GM19324 (cell line): Measurements from ENCODE around the gene AIFM2.

Source experiments
- ATAC-seq: cut with Tn5 transposase; IDR thresholded peaks from one replicate; pipeline ENCODE4 v1.9.1; 2021; ENCODE audit warnings: mild to moderate bottlenecking, moderate library complexity; ENCODE audit not compliant: unreplicated experiment, low FRiP score

The AIFM2 gene

DNA sequence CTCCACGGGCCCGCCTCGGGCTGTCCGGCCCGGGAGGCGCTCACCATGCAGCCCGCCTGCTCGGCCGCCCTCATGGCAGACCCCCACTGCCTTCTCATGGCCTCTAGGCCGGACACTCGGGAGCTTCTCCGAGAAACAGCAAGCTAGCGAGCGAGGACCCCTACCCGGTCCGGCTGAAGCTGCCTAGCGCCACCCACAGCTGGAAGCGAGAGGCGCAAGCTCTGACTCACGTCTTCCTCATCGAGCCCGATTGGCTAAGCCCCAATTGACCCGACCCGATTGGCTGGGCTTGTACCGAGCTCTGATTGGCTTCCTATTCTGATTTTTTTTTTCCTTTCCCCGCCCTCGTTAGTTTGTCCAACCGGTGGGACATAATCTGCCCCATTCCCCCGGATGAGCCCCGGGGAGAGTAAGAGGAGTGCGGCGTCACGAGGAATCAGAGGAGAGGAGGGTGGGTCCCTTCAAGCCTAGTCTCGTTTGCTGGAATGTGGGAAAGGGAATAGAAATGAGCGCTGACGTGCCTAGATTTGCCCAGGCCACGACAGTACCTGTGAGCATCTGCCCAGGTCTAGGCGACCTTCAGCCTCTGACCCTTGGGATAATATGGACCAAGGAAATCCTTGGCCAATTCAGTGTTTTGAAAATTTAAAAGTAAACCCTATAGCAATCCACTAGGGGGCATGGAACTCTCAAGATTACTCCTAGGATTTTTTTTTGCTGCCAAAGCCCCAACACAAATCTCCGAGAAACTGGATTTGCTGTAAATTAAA is 14.0 kb upstream of the AIFM2 start, which contains the start of gene TYSND1:
TSS of gene TYSND1 (minus strand) at position 212 of the 770 bp plus-strand sequence. CDS start at position 98, 114 bp downstream.
- peak; percentile 91 for ATAC-seq

DNA sequence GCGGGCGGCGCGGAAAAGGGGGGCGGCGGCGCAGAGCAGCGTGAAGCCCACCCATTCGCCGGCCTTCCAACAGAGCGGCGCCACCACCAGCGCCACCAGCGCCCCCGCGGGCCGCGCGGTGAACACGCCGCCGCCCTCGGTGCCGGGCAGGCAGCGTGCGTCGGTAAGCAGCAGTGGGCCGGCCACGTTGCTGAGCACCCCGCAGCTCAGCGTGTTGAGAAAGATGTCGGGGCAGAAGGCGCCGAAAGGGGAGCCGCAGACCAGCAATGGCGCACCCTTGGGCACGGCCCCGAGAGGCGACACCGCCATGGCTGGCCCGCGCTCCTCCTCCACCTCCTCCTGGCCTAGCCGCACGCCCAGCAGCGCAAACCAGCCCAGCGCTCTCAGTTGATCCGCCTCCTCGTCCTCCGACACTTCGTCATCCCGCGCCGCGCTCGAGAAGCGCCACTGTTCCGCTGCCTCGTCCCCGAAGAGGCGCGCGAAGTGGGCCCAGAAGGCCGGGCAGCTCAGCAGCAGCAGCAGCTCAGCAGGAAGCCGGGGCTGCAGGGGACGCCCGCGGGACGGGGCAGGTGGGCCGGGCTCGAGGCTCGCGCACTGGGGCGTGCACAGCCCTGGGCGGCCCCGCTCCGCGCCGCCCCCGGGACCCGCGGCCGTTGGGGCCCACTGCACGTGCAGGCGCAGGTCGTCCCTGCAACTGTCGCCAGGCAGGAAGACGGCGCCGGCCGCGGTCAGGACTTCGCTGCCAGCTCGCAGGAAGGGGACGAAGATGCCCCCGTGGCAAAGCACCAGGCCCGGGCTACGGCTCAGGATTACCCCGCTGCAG is 13.3 kb upstream of the AIFM2 start:
- peak; percentile 52 for ATAC-seq

DNA sequence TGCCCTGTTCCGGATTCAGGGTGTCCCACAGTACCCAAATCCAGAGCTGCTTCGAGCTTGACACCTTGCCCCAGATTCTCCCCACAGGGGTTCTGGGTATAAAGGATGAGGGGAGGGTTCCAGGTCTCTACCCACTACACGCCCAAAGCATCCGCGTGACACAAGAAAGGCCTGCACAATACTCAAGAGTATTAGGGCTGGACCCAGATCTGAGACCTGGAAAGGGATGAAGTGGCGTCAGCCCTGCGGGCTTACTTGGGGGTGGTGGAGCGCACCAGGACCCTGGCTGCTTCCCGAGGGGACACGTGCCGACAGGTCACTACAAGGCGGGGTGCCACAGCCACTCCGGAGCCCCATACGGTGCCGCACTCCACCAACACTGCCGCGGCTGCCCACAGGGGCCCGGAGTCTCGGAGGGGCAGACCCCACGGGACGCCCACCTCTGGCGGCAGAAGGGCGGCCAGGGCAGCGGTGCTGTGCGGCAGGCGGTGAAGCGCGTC is 12.6 kb upstream of the AIFM2 start:
- ATAC-seq = peak; percentile 13

DNA sequence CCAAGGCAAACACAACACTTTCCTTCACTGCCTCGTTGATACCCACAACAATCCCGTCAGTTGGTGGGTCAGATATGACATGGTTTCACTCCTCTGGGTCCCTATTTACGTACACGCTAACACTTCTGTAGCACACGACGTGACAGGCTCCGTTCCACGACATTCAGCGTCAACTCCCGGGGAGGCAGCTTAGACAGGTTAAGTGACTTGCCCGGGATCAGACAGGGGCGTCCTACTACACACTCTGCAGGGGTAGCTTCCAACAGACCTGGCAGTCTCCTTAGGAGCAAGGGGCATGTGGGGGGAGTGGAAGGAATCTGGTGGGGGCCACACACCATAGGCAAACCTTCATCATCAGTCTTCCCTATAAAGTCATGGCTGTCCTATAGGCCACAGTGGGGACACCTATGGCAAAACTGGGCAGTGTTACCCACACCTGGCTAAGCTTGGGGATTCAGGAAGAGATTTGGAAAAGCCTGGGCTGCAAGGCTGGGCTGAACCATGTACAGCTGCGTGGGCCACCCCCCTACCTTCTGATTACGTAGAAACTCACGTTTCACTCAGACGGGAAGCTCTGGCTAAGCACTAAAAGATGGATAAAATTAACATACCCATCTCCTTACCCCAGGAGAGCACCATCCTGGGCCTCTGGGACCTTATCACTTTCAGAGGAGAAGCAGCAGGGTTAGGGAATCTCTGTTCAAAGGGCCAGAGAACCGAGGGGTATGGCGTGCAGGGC is 11.9 kb upstream of the AIFM2 start:
- ATAC-seq = no peak

DNA sequence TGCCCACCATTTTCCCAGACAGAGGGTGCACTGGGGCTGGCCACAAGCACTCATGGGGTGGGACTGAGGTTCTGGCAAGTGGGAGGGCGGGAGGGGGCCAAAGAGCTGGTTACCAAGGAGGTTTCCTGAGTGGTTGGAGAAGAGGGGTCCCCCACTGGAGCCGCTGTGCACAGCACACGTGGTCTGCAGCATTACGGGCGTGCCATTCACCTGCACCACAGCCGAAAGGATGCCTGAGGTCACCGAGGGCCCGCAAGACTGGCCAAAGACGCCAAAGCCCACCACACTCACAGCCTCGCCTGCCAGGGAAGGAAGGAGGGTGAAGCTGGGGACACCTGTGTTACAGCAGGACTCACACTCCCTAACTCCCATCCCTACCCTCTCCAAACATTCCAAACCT is 9.9 kb upstream of the AIFM2 start:
- ATAC-seq = no peak

DNA sequence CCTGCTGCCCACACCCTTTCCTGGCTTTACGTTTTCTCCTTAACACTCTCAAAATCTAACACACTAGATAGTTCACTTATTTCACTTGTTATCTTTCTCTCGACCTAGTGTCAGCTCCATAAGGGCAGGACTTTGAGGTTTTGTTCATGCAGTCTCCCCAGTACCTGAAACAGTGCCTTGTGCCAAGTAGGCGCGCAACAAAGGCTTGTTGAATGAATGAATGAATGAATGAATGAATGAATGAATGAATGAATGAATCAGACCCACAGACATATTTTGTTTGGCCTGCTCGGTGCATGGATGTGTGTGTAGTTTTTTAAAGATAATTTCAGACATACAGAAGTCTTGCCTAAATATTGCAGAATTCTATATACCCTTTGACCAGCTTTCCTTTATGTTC is 7.7 kb upstream of the AIFM2 start:
- ATAC-seq = no peak

DNA sequence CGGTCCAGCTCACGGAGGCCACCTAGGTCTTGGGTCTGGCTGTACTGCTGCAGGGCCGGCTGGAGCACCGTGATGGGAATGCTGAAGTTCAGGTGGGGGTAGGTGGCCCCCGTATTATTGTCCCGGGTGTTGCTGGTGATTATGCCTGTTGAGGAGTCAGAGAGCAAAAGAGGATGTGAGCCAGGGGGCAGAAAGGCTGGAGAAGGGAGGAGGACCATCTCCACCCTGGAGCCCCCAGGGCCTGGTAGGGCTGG is 7.3 kb upstream of the AIFM2 start:
- no peak for ATAC-seq

DNA sequence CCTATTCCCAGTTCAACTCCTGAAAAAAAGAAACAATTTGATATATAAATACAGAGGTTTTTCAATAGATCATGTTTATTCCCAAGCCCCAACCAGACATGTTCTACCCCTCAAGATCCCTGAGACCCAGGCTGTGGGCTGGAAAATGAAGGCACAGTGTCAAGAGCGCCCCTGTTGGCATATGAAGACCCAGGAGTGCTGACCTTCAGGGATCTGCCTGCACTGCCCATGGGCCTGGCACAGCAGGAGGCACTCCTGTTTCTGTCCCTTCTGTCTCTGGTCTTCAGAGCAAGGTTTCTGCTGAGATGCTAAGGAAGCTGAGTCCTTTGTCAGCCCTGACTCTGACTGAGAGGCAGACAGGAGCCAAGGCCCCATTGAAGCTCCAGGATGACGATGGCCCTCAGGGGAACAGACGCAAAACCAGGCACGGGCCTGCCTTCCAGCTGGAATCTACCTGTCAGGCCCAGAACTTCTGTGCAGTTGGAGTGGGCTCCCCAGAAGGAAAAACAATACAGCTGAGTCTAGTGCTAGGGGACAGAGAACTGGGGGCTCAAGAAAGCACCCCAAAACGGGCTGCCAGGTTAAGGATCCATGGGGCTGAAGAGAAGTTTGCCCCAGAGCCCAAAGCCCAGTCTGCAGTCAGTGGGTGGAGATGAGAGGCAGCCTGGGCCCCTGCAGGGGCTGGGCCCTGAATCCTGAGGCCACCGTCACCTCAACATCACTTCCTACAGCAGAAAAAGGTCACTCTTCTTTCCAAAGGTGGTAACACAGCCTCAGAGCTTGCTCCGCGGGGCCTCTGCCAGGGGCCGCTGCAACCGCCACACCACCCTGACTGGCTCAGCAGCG is 6.7 kb upstream of the AIFM2 start:
- no peak for ATAC-seq

DNA sequence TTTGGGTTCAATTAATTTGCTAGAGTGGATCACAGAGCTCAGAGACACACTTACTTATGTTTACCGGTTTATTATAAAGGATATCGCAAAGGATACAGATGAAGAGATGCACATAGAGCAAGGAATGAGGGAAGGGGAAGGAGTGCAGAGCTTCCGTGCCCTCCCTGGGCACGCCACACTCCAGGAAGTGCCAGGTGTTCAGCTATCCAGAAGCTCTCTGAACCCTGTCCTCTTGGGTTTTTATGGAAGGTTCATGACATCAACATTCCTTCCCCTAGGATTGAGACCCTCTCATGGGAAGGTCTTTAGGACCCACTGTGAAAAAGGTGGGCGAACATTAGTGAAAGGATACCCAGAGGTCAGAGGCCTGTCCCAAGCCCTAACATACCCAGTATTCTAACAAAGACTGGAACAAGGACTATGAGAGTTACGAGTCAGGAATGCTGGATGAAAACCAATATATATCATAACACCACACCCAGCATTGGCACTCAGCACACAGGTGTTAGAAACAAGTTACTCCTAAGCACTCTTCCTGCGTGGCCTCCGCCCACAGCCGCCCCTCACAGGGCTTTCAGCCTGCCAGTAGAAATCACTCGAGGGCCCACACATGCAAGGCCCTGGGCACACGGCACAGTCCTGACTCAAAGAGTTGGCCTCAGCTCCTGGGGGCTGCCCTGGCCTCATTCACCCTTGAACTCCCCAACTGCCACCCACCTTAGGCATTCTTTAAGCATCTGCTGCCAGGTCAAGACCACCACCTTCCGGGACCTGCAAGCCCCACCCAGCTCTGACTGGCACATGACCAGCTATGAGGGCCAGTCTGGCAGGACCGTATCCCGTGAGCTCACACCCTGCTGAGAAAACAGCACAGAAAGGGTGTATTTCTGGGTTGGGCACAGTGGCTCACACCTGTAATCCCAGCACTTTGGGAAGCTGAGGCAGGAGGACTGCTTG is 5.6 kb upstream of the AIFM2 start:
- no peak for ATAC-seq

DNA sequence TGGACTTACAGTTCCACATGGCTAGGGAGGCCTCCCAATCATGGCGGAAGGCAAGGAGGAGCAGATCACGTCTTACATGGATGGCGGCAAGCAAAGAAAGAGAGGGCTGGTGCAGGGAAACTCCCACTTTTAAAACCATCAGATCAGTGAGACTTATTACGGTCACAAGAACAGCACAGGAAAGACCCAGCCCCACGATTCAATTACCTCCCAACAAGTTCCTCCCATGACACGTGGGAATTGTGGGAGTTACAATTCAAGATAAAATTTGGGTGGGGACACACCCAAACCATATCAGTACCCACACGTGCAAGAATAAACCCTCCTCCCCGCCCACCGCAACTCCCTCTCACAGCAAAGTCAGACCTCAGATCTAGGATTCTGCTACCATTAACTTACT is 4.5 kb upstream of the AIFM2 start:
- ATAC-seq = no peak

DNA sequence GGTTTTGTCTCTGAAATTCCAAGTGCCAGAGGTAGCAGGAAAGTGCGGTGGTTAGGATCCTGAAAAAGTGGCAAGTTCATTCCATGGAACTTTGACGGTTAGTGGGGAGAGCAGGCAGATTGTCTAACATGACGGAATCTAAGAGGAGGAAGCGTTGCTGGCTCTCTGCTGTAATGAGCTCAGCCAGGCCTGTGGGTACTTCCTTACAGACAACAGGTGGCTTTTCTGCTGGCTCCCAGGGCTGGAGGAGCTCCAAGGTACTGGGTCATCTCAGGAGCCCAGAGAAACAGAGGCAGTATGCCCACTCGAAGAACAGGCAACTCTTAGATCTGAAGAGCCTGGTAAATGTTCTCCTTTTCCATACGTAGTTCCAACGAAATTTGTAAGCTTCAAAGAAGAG is 3.1 kb upstream of the AIFM2 start:
- ATAC-seq = no peak

DNA sequence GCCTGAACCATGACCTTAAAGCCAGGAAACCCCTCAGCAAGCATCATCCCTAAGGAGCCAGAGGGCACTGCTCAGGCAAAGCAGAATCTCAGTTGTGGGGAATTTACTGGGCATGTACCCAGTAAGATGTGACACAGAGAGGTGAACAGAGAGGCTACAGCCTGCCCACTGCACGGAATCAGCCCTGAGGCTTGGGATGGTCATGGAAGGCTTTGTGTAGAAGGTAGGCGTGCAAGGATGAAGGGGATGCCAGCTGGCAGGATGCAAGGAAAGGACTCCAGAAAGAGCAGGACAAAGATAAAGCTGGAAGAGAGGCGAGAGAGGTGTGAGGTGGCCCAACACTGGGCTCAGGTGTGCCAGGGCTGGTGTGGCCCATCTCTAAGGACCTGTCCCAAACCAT is 2.4 kb upstream of the AIFM2 start:
- no peak for ATAC-seq

DNA sequence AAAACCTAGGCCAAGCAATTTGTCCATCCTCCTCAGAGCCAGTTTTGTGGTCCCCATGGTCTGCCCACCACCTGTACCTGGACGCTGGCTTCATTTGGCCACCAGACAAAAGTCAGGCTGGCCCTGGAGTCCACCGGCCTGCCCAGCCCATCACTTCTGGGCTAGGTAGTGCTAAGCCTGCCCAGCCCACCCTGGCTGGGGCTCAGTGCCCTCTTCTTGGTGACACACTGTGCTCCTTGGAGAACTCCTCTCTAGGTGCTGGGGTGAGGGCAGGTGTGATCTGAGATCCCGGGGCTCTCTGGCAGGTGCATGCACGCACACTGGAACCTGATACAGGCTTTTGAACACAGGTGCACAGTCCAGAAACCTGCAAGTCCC is 1.1 kb downstream of the AIFM2 start:
- ATAC-seq = no peak

DNA sequence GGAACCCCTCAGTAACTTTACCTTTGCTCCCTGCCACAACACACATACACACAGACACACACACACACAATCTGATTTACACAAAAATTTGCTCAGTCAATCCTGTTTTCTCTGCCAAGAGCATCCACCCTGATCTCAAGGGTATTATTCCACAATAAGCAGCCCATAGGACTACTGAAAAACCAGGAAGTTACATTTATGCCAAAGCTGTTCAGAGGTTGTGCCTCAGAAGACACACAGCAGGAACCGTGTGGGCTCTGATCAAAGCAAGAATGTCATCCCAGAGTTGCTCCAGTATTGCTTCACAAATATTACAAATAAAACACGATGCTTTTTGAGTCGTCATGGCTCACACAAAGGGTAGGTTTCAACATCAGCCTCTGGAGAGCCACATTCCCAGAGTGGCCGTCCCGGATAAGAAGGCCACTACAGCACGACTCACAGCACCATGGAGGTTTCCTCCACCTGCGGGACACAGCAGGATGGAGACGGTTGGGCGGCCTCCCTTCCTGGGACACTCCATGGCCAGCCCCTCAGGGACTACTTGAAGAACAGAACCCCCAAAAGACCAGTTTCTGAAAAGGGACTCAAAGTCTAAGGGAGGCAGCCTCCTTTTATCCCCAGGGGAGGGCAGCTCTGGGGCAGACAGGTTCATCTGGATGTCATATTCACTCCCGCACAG is 1.6 kb downstream of the AIFM2 start:
- no peak for ATAC-seq

DNA sequence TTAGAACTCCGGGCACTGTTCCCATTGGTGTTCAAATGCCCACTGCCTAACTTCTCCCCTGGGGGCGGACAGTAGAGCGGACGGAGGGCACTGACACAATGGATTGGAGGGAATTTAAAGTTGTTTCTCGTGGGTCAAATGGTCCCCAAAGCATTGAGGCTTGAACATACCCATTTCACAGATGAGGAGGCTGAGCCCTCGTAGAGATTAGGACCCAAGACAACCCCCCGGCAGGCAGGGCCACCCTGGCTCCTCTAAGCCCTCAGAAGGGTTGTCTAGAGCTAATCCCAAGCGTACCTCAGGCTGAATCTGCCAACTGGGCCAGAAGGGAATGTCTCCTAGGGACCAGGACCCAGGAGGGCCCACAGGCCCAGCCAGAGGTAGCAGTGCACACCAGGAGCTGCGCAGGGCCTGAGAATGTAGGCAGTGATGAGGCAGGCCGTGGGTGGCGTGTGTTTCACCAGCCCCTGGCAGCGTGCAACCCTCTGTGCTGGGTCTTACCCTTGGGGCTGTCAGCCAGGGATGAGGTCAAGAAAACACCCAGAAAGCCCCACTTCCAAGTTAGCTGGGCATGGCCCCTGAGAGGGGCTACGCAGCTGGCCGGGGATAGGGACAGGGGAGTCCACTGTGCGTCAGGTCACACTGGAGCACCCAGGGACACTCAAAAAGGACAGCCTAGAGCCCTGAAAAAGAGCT is 5.8 kb downstream of the AIFM2 start:
- ATAC-seq = no peak

DNA sequence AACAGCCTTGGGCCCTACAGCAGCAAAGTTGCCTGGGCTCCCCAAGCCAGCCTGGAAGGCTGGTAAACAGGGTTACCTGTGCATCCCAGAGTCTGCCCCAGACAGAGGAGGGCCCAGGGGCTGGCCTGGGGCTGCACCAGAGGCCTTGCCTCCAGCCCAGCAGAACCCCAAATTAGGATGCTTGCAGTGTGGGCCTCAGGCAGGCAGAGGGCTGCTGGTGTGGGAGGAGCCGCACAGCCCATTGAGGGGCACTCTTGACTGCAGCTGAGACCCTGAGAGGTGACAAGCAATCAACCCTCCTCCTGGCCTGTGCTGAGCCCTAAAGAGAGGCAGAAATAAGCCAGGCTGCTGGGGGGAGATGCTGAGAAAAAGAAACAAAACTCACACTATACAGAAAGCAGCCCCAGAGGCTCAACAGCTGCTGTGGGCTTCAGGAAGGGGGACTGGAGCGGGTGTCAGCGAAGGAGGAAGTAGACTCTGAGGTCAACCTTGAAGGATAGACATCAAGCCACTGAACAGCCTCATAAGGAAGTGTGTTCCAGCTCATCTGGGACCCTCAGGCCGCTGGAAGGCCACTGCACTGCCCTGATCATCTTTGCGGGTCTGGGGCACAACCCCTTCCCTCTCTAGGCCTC is 6.6 kb downstream of the AIFM2 start:
- no peak for ATAC-seq

DNA sequence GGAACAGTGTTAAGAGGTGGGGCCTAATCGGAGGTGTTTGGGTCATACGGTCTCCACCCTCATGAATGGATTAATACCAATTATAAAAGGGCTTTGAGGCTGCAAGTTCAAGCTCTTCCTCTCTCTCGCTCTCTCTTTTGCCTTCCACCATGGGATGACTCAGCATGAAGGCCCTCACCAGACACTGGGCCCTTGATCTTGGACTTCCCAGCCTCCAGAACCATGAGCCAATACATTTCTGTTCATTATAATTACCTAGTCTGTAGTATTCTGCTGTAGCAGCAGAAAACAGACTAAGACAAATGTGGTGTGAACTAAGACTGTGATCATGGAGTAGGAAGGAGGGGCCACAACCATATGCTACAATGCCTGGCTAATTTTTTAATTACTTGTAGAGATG is 7.7 kb downstream of the AIFM2 start:
- ATAC-seq = no peak

DNA sequence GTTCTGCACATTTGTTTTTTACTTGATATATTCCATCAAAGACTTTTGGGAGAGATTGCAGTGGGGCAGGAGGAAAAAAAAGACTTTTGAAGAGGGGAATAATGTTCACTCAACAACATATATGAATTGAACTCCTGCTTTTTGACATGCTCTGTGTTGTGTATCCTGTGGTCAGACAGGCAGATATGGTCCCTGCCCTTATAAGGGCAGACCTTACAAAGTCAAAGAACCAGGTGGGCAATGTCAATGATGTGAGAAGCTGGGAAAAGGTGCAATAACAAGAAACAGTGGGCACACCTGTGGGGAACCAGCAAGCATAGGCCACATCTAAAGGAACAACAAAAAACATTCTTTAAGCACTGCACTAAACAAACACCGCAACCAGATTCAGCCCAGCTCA is 8.2 kb downstream of the AIFM2 start:
- no peak for ATAC-seq
